GM19025 (cell line): ENCODE measurements around the gene TBL1XR1.
A peak's percentile ranks its signal among the peaks of the same experiment; 100 is the strongest.

ENCODE experiments used
- ATAC-seq: cut with Tn5 transposase; IDR thresholded peaks from one replicate; pipeline ENCODE4 v1.9.1; 2021; ENCODE audit warnings: mild to moderate bottlenecking, low read depth, moderate library complexity; ENCODE audit not compliant: unreplicated experiment

Gene TBL1XR1

DNA sequence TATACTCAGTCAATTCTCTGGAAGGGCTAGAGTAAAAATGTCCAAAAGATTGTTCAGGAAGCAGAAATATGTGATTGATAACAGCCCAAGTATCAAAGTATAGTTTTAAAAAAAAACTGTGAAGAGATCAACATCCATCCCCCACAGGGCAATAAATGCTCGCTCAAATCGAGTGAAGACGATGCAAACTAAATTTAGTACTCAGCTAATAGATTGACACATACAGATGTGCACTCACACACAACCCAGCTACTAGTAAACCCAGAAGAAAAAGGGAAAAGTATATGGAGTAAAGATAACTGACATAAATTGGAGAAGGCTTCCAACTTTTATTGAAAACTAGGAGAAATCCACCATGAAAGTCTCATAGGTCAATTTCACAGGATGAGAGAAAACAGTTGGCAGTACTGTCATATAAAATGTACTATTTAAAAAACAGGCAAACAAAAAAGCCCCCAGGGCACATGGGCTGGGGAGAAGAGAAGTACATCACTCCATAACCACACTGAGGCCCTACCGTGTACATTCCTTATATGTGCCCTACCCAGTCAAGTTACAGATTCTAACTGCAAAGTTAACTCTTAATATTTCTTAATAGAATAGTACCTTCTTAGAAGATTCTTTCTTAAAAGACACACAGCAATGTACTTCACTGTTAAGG lies 125.7 kb downstream of the TBL1XR1 start:
- no peak for ATAC-seq

DNA sequence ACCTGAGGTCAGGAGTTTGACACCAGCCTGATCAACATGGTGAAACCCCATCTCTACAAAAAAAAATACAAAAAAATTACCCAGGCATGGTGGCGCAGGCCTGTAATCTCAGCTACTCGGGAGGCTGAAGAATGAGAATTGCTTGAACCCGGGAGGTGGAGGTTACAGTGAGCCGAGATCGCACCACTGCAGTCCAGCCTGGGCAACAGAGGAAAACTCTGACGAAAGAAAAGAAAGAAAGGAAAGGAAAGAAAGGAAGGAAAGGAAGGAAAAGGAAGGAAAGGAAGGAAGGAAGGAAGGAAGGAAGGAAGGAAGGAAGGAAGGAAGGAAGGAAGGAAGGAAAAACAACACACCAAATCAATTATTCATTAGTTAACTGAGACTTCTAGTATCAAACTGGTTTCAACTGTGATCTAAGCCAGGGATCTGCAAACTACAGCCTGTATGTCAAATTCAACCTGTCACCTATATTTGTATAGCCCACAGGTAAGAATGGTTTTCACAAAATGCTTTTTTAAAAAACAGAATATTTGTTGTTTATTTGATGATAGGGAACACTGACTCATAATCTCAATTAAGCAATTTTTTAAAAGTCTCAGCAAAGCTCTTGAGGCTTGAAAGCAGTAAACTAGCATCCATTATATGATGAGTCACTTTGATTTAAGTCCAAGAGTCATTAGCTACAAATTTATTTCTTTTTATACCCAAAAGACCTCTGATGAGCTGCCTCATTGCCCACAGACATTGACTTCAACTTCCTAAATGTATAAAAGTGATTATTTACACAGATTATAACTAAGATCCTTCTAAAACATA lies 127.6 kb downstream of the TBL1XR1 start:
- no peak for ATAC-seq

DNA sequence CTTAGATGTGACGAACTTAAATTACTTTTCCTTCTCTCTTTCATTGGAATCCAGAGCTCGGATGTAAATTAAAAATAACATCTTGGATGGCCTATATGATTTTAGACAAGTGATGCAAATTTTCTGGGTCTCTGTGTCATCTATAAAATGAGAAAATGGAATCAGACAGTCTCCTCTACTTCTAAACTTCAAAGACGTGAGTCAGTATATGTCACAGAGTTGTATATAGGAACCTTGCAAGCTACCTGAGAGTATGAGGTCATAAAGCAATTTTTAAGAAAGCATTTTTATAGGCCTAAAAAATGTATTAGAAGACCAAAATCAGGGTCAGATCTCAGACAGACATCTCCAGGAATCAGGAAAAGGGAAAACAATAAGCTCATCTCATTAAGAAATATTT lies 128.3 kb downstream of the TBL1XR1 start:
- ATAC-seq: no peak

DNA sequence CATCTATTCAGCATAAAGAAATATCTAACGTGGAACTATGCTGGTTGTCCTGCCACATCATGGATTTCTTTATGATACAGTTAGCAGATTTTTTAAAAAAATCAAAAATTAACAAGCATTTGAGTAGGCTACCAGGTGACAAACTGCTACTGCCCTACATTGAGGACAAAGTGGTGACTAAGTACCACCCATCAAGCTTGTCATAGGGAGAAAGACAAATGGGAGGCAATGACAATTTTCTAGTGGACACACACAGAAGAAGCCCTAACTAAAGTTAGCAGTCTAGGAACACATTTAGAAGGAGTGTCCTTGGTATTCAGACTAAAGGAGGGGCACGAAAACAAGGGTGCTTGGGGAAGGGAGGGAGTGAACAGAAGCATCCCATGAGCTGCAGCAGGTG lies 131.2 kb downstream of the TBL1XR1 start:
- no peak for ATAC-seq

DNA sequence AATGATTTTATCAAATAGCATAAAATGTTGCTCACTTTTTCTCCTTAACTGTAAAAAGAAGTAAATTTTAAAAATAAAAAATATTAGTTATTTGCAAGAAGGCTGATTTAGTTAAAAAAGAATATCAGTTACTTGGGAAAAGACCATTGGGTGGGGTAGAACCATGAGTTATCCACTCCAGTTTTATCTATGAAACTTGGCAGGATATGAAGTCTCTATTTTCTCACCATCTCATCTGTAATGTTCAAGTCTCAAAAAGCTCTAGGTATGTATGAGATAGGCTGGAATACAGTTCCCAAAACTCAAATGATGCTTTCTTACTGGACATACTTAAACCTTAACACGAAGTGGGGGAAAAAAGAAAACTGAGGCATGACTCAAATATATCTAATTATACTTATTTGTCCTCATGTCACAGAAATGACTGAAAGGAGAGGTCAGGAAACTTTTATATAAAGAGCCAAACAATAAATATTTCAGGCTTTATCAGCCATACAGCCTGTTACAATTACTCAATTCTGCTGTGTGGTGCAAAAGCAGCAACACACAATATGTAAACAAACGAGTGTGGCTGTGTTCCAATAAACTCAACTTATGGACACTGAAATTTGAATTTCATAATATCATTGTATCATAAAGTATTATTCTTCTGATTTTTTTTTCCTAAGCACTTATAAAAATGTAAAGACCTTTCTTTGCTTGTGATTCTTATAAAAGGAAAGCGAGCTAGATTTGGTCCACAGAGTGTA lies 131.8 kb downstream of the TBL1XR1 start:
- ATAC-seq: no peak

DNA sequence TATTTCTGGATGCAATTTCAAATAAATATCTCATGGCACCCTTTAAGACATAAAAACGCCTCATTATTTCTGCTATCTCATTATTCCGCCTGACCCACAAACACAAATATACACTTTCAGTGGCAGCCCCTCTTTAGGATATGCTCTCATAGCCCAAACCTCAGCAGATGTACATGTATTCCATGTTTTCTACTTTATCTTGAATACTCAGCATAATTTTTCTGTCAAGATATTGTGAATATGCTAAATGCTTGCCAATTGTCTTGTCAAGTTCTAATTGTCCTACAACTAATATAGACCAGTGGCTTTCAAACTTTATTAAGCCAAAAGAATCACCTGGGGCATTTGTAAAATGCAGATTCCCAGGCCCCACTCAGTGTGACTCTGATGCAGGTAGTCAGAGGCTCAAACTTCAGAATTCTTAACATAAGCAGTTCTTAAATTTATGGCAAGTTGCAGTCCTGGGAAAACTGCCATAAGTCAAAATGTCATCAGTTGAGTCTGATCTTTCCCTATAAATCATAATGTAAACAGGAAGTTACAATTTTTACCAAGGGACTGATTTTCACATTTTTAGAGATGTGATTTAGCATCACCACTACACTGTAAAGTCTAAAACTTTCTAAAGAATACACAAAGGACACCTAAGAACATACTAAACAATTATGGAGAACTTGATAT lies 135.1 kb downstream of the TBL1XR1 start:
- no peak for ATAC-seq

DNA sequence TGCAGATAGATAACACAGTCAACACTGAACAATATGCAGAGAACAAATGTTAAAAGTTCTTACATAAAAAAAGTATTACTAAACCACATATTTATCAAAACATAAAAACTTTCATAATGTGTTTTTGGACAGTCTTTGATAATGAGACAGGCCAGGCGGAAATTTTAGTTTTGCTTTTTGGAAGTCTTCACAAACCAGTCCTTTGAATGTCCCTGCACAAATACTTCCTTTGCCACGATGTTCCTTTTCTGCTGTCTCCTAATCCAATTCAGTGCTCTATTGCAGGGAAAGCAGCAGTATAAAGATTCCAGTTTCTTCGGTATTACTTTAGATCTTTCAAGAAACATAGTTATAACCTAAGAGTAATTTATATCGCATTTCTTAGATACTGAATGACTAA lies 135.9 kb downstream of the TBL1XR1 start:
- no peak for ATAC-seq

DNA sequence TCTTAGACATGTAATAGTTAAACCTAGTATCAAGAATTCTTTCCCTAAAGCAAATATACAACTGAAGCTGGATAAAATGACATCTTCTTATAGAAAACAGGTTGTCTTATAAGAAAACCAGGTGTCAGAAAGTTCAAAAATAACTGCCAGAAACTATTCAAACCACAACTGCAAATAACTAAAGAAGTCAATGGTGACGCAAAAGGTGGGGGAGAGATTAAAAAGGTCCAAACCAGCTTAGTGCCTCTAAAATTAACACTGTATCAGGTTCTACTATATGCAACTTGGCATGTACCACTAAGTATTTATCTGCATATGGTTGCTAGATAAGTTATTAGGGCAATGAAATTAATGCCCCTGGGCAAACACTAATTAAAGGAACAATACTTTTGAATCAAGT lies 136.8 kb downstream of the TBL1XR1 start:
- no peak for ATAC-seq

DNA sequence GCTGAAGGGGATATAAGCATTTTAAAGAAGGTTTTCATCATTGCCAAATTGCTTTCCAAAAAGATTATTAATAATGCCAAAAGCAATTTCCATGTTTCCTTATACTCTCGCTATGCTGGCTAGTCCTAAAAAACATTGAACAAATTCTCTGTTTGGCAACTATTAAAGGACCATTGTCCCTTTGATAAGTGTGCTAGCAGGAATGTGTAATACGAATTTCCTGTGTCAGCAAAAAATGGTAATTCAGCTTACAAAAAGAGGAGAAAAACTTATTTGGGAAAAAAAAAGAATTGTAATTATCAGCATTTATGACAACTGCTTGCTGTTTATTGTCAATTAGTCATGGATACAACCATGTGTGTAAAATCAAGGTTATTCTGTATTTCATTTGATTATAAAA lies 138.6 kb downstream of the TBL1XR1 start:
- no peak for ATAC-seq

DNA sequence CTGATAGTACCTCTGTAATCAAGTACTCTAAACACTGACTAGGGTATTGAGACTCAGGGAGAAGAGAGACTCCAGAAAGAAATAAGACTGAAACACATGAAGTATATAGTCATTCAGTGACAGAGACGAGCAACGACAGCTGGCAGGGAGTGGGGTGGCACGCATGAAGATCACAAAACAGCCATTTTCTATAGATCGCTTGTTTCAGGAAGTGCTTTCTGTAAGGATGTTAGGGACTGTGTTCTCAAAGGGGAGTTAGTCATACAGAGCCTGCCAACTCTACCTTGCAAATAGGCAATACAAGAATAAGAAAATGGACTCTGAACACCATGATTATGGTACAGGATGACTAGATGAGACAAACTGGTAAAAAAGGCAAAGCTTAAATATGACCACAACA lies 139.5 kb downstream of the TBL1XR1 start:
- ATAC-seq: peak; percentile 97

DNA sequence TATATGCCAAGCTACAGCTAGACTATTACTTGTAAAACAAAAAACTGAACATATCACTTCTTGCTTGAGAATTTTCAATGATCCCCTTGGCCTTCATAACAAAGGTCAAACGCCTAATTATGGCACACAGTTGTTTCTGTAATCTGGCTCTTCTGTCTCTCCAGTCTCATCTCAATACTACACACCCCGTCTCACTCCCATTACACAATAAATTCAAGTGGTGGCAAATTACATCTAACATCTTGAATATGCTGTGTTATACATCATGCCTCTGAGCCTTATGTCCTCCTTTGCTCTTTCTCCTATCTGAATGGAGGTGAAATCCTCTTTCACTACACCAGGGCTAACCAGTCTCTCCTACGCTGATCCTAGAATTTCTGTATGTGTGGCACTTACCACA lies 140.4 kb downstream of the TBL1XR1 start:
- ATAC-seq: no peak

DNA sequence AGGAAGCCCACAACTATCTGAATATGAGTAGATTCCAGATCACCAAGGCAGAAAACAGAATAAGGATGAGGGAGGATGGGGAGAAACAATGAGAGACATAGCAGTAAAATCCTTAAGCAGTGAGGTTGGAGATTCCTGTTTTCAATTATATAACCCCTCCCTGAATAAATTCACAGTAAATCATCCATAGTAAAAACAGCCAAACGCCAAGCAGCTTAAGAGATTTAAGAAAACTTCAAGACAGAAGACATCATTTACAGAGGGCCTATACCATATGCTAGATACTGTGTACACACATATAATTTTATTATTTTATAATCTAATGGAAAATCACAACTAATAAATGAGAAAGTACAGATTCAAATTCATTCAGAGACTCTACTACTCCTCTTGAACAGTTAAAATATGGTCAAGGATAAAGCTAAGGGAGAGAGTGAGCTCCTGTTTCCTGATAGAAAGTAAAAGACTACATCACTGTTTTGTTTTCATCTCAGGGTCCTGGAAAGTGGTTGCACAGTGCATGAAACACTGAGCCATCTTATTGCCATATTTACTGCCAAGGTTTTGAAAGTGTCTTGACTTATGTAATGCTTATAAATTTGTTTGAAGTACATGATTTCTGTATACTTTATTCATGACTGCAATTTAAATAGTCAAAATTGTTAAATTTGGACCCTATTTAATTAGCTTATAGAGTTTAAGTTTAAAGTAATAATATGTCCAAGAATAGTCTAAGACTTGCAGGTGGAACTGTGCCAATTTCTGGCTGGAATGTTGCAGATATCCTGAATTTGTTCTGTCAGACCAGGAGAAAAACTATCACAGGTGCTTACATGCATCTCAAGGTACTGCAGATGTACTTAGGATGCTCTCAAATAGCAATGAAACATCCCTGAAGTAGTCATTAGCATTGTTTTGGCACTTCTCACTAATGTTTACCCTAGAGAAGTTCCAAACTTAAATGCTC lies 141.4 kb downstream of the TBL1XR1 start:
- ATAC-seq: no peak

DNA sequence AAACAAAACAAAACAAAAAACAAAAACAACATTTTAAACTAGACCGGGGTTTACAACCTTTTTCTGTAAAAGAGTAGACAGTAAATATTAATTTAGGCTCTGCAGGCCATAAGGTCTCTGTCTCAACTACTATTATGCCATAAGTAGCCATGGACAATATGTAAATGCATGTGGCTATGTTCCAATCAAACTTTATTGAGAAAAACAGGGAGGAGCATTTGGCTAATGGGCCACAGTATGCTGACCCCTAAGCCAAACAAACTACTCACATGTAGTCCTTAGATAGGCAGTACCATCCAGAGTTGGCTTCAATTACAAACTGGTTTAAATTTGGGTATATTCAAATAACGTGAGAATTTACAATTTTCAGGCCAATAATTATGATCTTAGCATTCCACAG lies 144.2 kb downstream of the TBL1XR1 start:
- no peak for ATAC-seq

DNA sequence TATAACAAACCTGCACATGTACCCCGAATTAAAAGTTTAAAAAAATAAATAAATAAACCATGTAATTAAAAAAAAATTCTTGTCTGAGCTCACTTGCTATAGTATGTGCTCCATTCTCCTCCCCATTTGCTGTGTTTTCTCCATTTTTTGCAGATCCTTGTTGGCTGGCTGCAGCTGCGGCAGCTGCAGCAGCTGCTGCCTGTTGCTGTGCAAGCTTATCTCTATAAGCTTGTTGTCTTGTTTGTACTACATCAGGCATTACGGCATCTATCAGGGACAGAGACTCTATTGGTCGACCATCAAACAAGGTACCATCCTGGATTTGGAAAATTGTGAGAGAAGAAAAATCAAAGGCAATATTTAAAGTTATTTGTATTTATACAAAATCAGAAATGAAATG lies 145.9 kb downstream of the TBL1XR1 start:
- no peak for ATAC-seq

DNA sequence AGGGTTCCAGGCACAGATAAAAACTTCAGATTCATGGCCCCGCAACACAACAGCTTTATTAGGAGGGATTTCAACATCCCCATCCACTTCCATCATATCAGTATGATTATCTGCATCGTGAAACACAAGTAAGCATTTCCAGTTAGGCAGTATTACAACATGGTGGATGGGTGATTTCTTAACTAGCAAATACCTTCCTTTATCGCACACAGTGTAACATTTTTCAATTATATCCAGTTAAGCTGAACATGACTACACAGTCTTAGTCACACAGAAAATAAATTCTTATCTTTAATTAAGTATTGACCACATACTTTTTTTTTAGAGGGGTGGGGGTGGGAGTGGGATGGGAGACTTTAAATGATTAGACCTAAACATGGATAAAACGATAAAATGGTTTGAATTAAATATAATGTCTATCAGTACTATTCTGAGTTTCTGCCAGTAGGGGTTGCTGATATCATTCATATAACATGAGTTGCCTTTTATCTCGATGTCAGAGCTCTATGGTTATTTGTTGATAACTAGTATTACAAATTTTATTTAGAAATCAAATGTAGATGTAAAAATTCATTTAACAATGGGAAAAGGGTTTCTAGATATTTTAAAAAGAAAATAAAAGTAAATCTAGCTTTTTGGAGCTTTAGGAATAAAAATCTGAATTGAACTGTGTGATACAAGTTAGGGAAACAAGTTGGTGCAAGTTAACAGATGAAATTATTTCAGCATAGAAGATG lies 146.6 kb downstream of the TBL1XR1 start:
- ATAC-seq: no peak

DNA sequence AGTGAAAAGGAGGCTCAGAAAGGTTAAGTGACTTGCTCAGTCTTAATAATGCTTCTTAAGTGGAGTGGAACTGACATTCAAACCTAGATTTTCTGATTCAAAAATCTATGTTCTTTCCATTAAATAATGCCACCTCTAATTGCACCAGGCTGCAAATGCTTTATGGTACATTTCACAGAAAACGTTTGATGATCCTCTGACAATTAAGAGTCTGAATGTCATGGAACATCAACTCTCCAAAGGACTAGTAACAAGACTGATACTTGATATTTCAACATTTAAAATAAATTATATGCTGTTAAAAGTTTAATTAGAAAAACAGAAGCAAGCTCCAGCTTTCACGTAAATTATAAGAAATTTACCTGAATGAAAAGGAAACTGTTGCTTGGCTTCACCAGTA lies 151.5 kb downstream of the TBL1XR1 start:
- no peak for ATAC-seq

DNA sequence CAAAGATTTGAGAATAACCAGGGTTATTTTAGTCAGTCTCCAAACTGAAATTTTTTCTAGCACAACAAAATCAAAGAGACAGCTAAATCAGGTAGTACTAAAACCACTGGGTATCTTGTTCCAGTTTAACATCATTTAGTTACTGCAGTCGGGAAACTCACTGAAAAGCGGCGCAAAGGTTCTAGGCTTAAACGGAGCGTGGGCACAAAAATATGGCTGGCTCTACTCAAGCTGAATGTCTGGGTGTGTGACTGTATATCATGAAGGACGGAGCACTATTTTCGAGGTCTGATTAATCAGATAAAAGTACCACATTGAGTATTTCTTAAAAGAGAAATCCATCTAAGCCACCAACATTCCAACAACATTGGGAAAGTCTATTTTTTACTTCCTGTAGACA lies 152.1 kb downstream of the TBL1XR1 start:
- ATAC-seq: no peak

DNA sequence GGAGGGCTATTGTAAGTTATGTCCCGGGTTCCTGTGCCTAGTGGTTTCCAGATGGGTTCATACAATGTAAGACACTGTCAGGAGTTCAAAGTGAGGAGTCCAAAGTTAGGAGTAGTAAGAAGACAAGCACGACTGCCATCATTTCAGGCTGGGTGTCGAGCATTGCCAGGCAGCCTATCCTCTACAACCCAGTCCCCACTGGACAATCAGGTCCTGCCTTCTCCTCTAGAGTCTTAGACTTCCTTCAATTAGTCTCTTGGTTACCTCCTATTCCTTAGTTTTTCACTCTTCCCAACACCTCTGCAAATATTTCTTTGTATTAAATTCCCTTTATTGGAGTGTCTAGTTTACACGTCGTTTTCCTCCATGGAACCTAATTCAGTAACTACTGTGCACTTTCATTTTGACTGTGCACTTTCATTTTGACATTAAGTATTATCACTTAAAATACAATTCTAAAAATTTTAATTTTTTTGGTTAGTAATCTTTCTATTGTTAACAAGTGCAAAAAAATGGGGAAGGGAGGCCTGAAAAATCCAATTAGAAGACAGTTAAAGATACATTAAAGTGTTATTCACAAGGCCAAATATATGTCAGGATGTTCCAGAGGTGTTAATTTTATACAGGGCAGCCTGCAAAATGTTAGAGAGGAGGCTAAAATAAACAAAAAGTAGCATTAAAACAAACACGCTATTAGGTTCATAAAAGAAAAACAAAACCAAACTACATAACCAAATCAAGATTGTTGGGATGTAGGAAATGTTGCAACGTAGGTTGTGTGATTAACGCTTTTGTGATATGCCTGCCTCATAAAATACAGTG lies 155.3 kb downstream of the TBL1XR1 start:
- ATAC-seq: no peak
